Measurements from ENCODE around the gene ZNF524. TPM values are rescaled to one million over a fixed set of nuclear protein-coding genes. Genes with fewer than 3 reads are reported as not detected.
A peak's percentile ranks its signal among the peaks of the same experiment; 100 is the strongest.

ZNF524 gene
- polyA plus RNA-seq, 1 experiment, result 7.8 TPM

DNA sequence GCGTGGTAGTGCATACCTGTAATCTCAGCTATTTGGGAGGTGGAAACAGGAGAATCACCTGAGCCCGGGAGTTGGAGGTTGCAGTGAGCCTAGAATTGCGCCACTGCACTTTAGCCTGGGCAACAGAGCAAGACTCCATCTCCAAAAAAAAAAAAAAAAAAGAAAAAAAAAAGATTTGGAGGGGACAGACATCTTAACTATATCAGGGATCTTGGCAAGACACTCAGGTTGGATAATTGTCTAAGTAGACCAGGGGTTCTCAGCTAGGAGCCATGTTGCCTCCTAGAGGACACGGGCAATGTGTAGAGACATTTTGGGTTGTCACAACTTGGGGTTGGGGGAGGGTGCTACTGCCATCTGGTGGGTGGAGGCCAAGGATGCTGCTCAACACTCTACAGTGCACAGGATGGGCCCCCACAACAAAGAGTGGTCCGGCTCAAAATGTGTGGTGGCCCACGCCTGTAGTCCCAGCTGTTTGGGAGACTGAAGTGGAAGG lies 38.8 kb downstream of the ZNF524 start:
- Histone ChIP-seq H3K36me3 (ENCODE audit: control insufficient read depth, insufficient read depth, low read length) (no peaks in the 10 kb centered on the region; the same call in 1 of the 2 replicates), H3K4me3 (ENCODE audit: low read depth, low read length) (no peak overlapping the region), H3K27me3 (ENCODE audit: control insufficient read depth, insufficient read depth, low read length) (no peaks in the 10 kb centered on the region)
- TF ChIP-seq, protein P1, sequence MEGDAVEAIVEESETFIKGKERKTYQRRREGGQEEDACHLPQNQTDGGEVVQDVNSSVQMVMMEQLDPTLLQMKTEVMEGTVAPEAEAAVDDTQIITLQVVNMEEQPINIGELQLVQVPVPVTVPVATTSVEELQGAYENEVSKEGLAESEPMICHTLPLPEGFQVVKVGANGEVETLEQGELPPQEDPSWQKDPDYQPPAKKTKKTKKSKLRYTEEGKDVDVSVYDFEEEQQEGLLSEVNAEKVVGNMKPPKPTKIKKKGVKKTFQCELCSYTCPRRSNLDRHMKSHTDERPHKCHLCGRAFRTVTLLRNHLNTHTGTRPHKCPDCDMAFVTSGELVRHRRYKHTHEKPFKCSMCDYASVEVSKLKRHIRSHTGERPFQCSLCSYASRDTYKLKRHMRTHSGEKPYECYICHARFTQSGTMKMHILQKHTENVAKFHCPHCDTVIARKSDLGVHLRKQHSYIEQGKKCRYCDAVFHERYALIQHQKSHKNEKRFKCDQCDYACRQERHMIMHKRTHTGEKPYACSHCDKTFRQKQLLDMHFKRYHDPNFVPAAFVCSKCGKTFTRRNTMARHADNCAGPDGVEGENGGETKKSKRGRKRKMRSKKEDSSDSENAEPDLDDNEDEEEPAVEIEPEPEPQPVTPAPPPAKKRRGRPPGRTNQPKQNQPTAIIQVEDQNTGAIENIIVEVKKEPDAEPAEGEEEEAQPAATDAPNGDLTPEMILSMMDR (IDR thresholded peaks at IDR 0.05; ENCODE audit: insufficient read depth, low read depth, low read length), result peak; percentile 55
- ChIA-PET POLR2A (no interaction called here), CTCF (interaction anchor here (1.0 to 2.5 kb wide), 4 partner anchors 12 to 33 kb away, joined by 3 to 9 read pairs (median 6); partner anchors contain the start of gene U2AF2)
- no peak for DNase-seq (ENCODE audit: low read depth)

DNA sequence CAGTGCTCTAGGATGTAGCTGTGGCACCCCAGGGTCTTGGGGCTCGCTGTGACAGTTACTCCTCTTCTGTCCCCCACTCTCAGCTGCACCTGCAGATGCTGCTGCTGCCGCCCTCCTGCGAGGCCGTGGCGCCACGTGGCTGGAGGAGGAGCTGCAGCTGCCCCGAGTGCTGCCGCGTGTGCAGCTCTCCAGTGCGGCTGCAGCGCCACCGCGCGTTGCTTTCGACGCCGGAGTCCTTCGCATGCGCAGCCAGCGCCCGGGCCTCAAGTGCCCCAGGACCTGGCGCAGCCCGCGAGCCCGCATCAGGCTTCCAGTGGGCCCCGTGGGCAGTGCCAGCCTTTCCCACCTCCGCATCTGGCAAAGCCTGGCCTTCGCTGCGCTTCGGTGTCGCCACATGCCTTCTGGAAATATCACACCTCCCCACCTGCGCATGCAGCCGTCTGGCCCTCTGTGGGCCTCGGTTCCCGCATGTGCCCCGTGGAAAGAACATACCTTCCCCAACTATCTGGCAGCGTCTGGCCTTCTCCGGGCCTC lies 40.0 kb downstream of the ZNF524 start:
- ChIA-PET CTCF (interaction anchor here (0.8 to 2.5 kb wide), 5 partner anchors 13 to 35 kb away, joined by 3 to 9 read pairs (median 3); partner anchors contain the start of genes U2AF2 and ZNF865), POLR2A (interaction anchor here (0.9 kb wide), 1 partner anchor 14 kb away, joined by 4 read pairs; no protein-coding TSS in a partner anchor)
- peak overlapping the region; percentile 75 for H3K4me3 ChIP-seq (ENCODE audit: low read depth, low read length)
- DNase-seq (ENCODE audit: low read depth), result no peak
- H3K27me3 ChIP-seq (ENCODE audit: control insufficient read depth, insufficient read depth, low read length), result no peaks in the 10 kb centered on the region
- TF ChIP-seq, protein P1 (IDR thresholded peaks at IDR 0.05; ENCODE audit: insufficient read depth, low read depth, low read length), result peak; percentile 60
- peaks cover 2% of the 10 kb centered on the region for H3K36me3 ChIP-seq (ENCODE audit: control insufficient read depth, insufficient read depth, low read length)

GRCh38 chr19:55640577-55641425 lies 40.7 kb downstream of the ZNF524 start, which contains the start of gene ZNF580:
Gene ZNF580 (plus strand): TSS chr19:55641002. CDS start chr19:55642509, 1,507 bp downstream.
- ChIA-PET CTCF (interaction anchor here (1.4 to 2.5 kb wide), 3 partner anchors 14 to 31 kb away, joined by 3 to 9 read pairs (median 8); partner anchors contain the start of gene U2AF2), POLR2A (interaction anchor here (0.6 to 0.9 kb wide), 2 partner anchors 13 to 162 kb away, joined by 3 to 4 read pairs; no protein-coding TSS in a partner anchor)
- H3K36me3 ChIP-seq (ENCODE audit: control insufficient read depth, insufficient read depth, low read length), result peaks cover 5% of the 10 kb centered on the region
- no peak for DNase-seq (ENCODE audit: low read depth)
- TF ChIP-seq, protein P1 (IDR thresholded peaks at IDR 0.05; ENCODE audit: insufficient read depth, low read depth, low read length), result no peak
- H3K27me3 ChIP-seq (ENCODE audit: control insufficient read depth, insufficient read depth, low read length), result no peaks in the 10 kb centered on the region
- H3K4me3 ChIP-seq (ENCODE audit: low read depth, low read length), result peak within 1 kb of the TSS; percentile 75

- TF ChIP-seq, protein P1 (IDR thresholded peaks at IDR 0.05; ENCODE audit: insufficient read depth, low read depth, low read length), result no peak
These were observed 41.5 kb downstream of the ZNF524 start for GRCh38 chr19:55641426-55642152.

More at GRCh38 chr19:55641426-55642152, 41.5 kb downstream of the ZNF524 start:
- POLR2A ChIA-PET, result interaction anchor here (0.6 kb wide), 1 partner anchor 163 kb away, joined by 3 read pairs; no protein-coding TSS in a partner anchor
- CTCF ChIA-PET, result interaction anchor here (0.9 to 2.7 kb wide), 3 partner anchors 9 to 35 kb away, joined by 3 to 11 read pairs (median 9); partner anchors contain the start of gene U2AF2
- peak overlapping the region; percentile 75 for H3K4me3 ChIP-seq (ENCODE audit: low read depth, low read length)
- H3K36me3 ChIP-seq (ENCODE audit: control insufficient read depth, insufficient read depth, low read length), result peaks cover 5% of the 10 kb centered on the region
- no peaks in the 10 kb centered on the region for H3K27me3 ChIP-seq (ENCODE audit: control insufficient read depth, insufficient read depth, low read length)
- DNase-seq (ENCODE audit: low read depth), result no peak
